ENCODE data around the gene TBC1D12. TPM values are rescaled to one million over a fixed set of nuclear protein-coding genes. Genes with fewer than 3 reads are reported as not detected.
"Not testable (repeated sequence)": the region's sequence is repeated elsewhere in the genome, so short reads cannot be mapped to it uniquely, and the experiment has no call there.

TBC1D12 gene
- total and polyA plus RNA-seq, 8 donors: 4.1 to 9.2 (median 5.5) TPM

DNA sequence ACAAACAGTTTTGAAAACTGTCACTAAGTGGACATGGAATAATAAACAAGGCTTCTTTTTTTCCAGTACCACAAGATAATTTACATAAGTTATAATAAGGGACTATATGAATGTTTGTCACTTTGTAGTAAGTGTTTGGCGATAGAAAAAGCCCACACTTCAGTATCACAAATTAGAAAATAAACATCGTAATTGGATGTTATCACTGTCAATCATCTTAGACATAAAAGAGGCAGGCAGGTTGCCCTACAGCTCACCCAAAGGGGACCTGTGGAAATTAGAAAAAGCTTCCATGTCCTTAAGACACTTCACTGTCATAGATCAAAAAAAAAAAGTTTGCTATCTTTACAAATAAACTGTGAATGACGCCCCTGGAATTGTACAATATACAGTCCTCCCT lies 36.0 kb upstream of the TBC1D12 start:
- Histone ChIP-seq H3K4me1 (peaks cover 4 to 7% (median 6%) of the 10 kb centered on the region in 3 donors), H3K27me3 (no peaks in the 10 kb centered on the region), H3K36me3 (no peaks in the 10 kb centered on the region), H3K27ac (no peak overlapping the region), H3K4me3 (no peak overlapping the region), H3K9me3 (no peaks in the 10 kb centered on the region)
- intact Hi-C loops (cut with DNase I): loop anchor here in 1 of 3 donors (10.0 kb wide), 1 partner anchor 68 kb away; no protein-coding TSS in a partner anchor
- FAIRE-seq: no peak
- TF ChIP-seq, protein P1, sequence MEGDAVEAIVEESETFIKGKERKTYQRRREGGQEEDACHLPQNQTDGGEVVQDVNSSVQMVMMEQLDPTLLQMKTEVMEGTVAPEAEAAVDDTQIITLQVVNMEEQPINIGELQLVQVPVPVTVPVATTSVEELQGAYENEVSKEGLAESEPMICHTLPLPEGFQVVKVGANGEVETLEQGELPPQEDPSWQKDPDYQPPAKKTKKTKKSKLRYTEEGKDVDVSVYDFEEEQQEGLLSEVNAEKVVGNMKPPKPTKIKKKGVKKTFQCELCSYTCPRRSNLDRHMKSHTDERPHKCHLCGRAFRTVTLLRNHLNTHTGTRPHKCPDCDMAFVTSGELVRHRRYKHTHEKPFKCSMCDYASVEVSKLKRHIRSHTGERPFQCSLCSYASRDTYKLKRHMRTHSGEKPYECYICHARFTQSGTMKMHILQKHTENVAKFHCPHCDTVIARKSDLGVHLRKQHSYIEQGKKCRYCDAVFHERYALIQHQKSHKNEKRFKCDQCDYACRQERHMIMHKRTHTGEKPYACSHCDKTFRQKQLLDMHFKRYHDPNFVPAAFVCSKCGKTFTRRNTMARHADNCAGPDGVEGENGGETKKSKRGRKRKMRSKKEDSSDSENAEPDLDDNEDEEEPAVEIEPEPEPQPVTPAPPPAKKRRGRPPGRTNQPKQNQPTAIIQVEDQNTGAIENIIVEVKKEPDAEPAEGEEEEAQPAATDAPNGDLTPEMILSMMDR (IDR thresholded peaks at IDR 0.05): no peak
- no peak for ATAC-seq
- DNase-seq: no peak
- WGBS, 2 donors: 75 to 84% methylated on average over 3 of the region's 3 CpGs

DNA sequence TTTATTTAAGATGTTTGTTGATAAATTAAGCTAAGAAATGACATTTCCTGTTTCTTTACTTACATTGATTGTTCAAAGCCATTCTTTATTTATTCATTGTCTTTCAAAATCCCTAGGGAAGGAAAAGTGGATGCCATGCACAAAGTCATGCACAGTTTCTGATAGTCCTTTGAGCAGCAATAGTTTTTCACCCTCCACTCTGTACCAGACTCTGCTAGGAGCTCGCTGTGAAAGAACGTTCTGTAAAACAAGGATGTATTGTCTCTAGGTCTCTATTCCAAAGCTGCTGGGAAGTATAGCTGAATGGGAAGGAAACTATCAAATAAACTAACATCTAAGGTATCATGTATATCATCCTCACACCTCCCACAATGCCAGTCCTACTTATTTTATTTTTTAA lies 31.8 kb upstream of the TBC1D12 start:
- 32 to 42% methylated on average over 2 of the region's 2 CpGs for WGBS, 2 donors
- intact Hi-C loops (cut with DNase I): no loop called here
- Histone ChIP-seq H3K9me3 (no peaks in the 10 kb centered on the region), H3K27ac (no peak overlapping the region), H3K4me3 (no peak overlapping the region), H3K36me3 (no peaks in the 10 kb centered on the region), H3K27me3 (no peaks in the 10 kb centered on the region), H3K4me1 (no peaks in the 10 kb centered on the region)
- TF ChIP-seq, protein P1 (IDR thresholded peaks at IDR 0.05): no peak
- ATAC-seq: no peak
- no peak for FAIRE-seq
- DNase-seq: no peak

DNA sequence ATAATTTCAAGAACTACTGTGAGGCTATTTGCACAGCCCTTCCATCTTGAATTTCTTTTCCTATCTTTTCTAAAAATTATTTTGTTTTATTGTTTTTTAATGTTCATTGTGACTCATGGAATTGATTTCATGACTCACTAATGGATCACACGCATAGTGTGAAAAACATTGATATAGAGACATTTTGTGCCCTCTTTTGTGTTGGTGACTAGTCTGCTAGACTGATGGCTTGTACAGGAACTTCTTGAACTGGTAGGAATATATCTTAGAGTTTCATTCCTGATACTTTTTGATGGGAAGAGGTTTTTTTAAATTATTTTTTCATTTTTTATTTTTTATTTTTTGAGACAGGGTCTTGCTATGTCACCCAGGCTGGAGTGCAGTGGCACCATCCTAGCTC lies 27.0 kb upstream of the TBC1D12 start:
- WGBS, 2 donors: 67 to 85% methylated on average over 1 of the region's 1 CpG
- Histone ChIP-seq H3K4me1 (no peaks in the 10 kb centered on the region), H3K27ac (no peak overlapping the region), H3K9me3 (no peaks in the 10 kb centered on the region), H3K36me3 (no peaks in the 10 kb centered on the region), H3K27me3 (no peaks in the 10 kb centered on the region), H3K4me3 (no peak overlapping the region)
- DNase-seq (no peak), ATAC-seq (no peak), FAIRE-seq (no peak)
- intact Hi-C loops (cut with DNase I): no loop called here
- TF ChIP-seq, protein P1 (IDR thresholded peaks at IDR 0.05): no peak

DNA sequence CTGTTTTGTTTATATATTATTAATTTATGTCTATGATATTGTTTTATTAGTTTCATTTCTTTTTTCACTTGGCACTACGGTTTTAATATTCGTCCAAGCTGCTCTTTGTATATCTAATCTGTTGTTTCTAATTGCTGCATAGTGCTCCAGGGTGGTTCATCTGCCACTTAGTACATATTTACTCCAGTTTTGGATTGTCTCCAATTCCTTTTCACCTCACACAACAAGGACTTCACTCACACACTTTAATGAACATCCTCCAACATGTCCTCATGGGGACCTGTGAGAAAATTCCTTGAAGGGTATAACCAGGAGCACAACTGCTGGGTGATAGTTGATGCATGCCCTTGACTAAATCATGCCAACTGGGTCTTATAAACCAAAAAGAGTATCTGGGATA lies 25.5 kb upstream of the TBC1D12 start:
- no peaks in the 10 kb centered on the region for H3K9me3 ChIP-seq
- FAIRE-seq: no peak

DNA sequence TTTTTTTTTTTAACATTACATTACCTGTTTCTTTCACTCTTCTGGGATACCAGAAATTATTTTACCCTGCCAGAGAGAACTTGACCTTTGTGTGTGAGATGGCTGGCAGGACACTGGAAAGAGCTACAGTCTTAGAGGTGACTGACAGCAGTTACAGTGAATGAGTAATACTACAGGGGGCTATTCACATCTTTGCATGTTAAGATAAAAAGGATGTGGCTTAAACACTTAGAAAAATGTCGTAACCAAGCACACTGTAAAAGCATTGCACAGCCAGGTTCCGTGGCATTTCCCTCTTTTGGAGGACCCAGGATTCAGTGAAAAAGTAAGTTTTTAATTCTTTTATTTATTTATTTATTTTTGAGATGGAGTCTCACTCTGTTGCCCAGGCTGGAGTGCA lies 18.8 kb upstream of the TBC1D12 start:
- Histone ChIP-seq H3K27ac (no peak overlapping the region), H3K4me1 (no peaks in the 10 kb centered on the region), H3K9me3 (no peaks in the 10 kb centered on the region), H3K36me3 (no peaks in the 10 kb centered on the region), H3K4me3 (no peak overlapping the region), H3K27me3 (no peaks in the 10 kb centered on the region)
- WGBS, 2 donors: 92 to 96% methylated on average over 2 of the region's 2 CpGs
- intact Hi-C loops (cut with DNase I): no loop called here
- TF ChIP-seq, protein P1 (IDR thresholded peaks at IDR 0.05): no peak
- ATAC-seq (no peak), DNase-seq (no peak), FAIRE-seq (no peak)

More for the DNA sequence above, 25.5 kb upstream of the TBC1D12 start:
- H3K27ac ChIP-seq: no peak overlapping the region
- no peaks in the 10 kb centered on the region for H3K36me3 ChIP-seq
- TF ChIP-seq, protein P1 (IDR thresholded peaks at IDR 0.05): no peak
- no peak overlapping the region for H3K4me3 ChIP-seq
- ATAC-seq (no peak), DNase-seq (no peak)
- H3K4me1 ChIP-seq: no peaks in the 10 kb centered on the region
- intact Hi-C loops (cut with DNase I): no loop called here
- 50 to 58% methylated on average over 2 of the region's 2 CpGs for WGBS, 2 donors
- no peaks in the 10 kb centered on the region for H3K27me3 ChIP-seq

DNA sequence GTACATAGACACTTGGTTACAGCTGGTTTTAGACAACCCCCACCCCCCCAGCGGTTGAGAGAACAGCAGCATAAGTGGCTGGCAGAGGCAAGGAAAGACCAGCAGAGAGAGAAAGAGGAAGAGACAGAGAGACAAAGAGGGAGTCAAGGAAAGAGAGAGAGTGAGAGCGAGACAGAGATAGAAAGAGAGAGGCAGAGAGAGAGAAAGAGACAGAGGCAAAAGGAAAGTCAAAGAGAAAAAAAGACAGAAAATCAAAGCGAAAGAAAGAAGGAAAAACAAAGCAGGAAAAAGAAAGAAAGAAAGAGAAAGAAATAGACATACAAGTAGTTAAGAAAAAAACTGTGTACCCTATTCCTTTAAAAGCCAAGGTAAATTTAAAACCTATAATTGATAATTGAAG lies 16.6 kb upstream of the TBC1D12 start:
- H3K9me3 ChIP-seq; H3K27ac ChIP-seq; FAIRE-seq; H3K4me1 ChIP-seq; DNase-seq; ATAC-seq; H3K27me3 ChIP-seq; H3K4me3 ChIP-seq; H3K36me3 ChIP-seq; intact Hi-C loops (cut with DNase I): not testable (repeated sequence)
- 87 to 92% methylated on average over 3 of the region's 3 CpGs for WGBS, 2 donors

DNA sequence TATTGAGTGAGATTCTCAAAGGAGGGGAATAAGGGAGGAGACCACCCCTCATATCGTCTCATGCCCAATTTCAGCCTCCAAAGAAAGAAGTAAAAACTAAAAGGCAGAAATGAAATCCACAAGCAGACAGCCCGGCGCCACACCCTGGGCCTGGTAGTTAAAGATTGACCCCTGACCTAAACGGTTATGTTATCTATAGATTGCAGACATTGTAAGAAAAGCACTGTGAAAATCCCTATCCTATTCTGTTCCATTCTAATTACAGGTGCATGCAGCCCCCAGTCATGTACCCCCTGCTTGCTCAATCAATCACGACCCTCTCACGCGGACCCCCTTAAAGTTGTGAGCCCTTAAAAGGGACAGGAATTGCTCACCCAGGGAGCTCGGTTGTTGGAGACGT lies 10.2 kb upstream of the TBC1D12 start:
- intact Hi-C loops (cut with DNase I); H3K4me1 ChIP-seq; H3K9me3 ChIP-seq; H3K27me3 ChIP-seq; H3K36me3 ChIP-seq; H3K27ac ChIP-seq; FAIRE-seq; H3K4me3 ChIP-seq; ATAC-seq; DNase-seq: not testable (repeated sequence)
- WGBS, 2 donors: 71 to 75% methylated on average over 9 of the region's 9 CpGs
